Heart left ventricle (tissue), 13 donors: ENCODE measurements around the gene HOXD9.

Experiments
- POLR2A ChIP-seq, 2 donors: fragments of 450-650 bp; IDR thresholded peaks; one replicate each; pipeline ENCODE4 v1.6.1; 2017; ENCODE audit warnings: antibody characterized with exemption in 2 of 2, mild to moderate bottlenecking in 2 of 2, moderate library complexity in 2 of 2
- TF ChIP-seq, protein P1 (sequence below), 12 donors: fragments of 200-600 bp; sonication (generic) in 4 of 12; IDR thresholded peaks; one replicate each; pipeline versions ENCODE4 v1.5.0 to v1.8.0; 2018 to 2022; ENCODE audit warnings: antibody characterized with exemption in 12 of 12, mild to moderate bottlenecking in 5 of 12
- donor health status: ischemic (EF 13 %, LVEDD 7.1; RV severe dilation, severe dysfunction).
- donor health status: DM: no; HTN: yes; CAD: no.
- donor health status: DM: no; HTN: no; CAD: no.
- donor health status: ischemic (EF 25% LVEDD 6.9; RV normal size, moderate dysfunction).
- donor health status: ischemic (EF 25% LVEDD 5.7; RV mildly dilated, moderate dysfunction).
- donor health status: ischemic (EF 35%, LVEDD 5.7; RV mildly dilated, moderate dysfunction).
- donor health status: nonischemic (EF 11% LVEDD 7.7; RV severe dilation, severe dysfunction).
- donor health status: DM: yes; HTN: yes; CAD: no.
- donor health status: PGD.
- donor health status: ischemic (EF 29% LVEDD 5.4; RV normal size, mild dysfunction).
- donor health status: nonischemic (EF 23%, LVEDD 6.1; RV moderate dilation, normal function).

DNA sequence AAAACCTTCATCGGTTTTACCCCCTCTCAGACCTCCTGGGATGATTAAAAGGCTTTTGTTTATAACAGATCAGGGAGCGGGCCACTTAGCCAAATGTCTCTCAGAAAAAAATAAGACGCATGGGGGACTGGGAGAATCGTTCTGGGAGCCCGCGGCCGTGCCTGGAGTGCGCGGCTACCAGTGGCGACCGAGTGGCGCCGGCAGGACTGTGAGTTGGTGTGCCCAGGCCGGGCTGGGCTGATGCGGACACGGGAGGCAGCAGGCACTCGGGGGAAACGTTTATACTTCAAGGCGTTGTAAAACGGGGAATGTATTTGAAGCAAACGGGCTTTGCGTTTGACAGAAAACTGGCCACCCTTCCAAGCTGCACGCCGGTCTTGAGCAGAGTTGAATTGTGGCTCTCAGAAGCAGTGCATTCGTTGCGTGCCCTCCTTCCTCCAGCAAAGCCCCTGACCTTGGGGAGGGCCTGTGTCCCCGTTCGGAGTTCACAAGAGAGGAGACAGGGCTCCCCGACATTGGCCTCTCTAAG, 10.6 kb upstream of the HOXD9 start:
- TF ChIP-seq, protein P1, sequence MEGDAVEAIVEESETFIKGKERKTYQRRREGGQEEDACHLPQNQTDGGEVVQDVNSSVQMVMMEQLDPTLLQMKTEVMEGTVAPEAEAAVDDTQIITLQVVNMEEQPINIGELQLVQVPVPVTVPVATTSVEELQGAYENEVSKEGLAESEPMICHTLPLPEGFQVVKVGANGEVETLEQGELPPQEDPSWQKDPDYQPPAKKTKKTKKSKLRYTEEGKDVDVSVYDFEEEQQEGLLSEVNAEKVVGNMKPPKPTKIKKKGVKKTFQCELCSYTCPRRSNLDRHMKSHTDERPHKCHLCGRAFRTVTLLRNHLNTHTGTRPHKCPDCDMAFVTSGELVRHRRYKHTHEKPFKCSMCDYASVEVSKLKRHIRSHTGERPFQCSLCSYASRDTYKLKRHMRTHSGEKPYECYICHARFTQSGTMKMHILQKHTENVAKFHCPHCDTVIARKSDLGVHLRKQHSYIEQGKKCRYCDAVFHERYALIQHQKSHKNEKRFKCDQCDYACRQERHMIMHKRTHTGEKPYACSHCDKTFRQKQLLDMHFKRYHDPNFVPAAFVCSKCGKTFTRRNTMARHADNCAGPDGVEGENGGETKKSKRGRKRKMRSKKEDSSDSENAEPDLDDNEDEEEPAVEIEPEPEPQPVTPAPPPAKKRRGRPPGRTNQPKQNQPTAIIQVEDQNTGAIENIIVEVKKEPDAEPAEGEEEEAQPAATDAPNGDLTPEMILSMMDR (IDR thresholded peaks at IDR 0.05) = no peak
- no peak for TF ChIP-seq POLR2A (IDR thresholded peaks at IDR 0.05)
